ENCODE data around the gene PAIP2.

DNA sequence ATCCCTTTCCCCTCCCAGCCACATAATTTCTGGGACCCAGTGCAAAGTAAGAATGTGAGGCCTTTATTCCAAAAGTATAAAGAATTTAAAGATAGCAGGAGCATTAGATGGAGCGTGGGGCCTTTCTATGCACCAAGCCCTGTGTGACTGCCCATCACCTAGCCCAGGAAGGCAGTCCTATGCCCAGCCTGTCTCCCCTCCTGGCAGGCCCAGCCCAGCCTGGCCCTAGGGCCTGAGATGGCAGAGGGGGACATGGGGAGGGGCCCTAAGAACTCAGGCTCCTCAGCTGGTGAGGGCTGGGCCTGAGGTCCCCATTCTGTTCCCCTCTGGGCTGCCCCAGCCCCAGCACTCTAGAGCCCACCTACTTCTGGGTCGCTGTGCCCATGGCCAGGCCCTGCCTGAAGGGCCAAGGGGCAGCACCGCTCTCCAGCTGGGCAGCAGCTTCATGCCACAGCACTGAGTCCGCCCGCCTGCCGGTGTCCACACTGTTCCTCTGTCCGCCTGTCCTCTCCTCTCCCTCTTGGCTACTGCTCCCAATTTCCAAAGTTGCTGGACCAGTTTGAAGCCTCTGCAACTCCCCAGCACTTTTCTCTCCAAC, 42.4 kb downstream of the PAIP2 start:
- TF ChIP-seq USF2 (IDR thresholded peaks at IDR 0.05; ENCODE audit: low read depth, low read length) (no peak), POLR2A (IDR thresholded peaks at IDR 0.05; ENCODE audit: low read depth, low read length) (no peak), CTCF (conservative IDR thresholded peaks at IDR 0.05; ENCODE audit: low read depth, low read length) (no peak), SMC3 (IDR thresholded peaks at IDR 0.05; ENCODE audit: low read depth, low read length) (no peak), CHD1 (IDR thresholded peaks at IDR 0.05; ENCODE audit: low read depth, low read length) (no peak), BHLHE40 (IDR thresholded peaks at IDR 0.05; ENCODE audit: low read depth, low read length) (no peak), MAZ (IDR thresholded peaks at IDR 0.05; ENCODE audit: borderline replicate concordance, low read depth, low read length) (no peak), RAD21 (IDR thresholded peaks at IDR 0.05; ENCODE audit: low read length) (no peak)

Measured in IMR-90 (cell line).